Endothelial cell of umbilical vein (primary cell): ENCODE results near the gene COL18A1. TPM values are rescaled to one million over a fixed set of nuclear protein-coding genes. Genes with fewer than 3 reads are reported as not detected.

Experiments
- BruUV-seq: library from RNA; stranded (reverse); fragments of 400-500 nt; replicated peaks from 2 replicates; lab custom pipeline; 2021; lab: Mats Ljungman, UMichigan
- CTCF ChIA-PET: fragments of 300-600, 350-600 bp; sonication (Branson Sonifier 250); formaldehyde crosslinking; loops from one replicate; lab custom pipeline; 2021; ENCODE audit warnings: antibody characterized with exemption, inconsistent platforms; lab: Charles Lee
- POLR2A ChIA-PET: fragments of 300-600, 350-600 bp; sonication (Branson Sonifier 250); formaldehyde crosslinking; loops from one replicate; lab custom pipeline; 2021; ENCODE audit warnings: antibody characterized with exemption, inconsistent platforms; lab: Charles Lee
- DNase-seq: peaks from one replicate; pipeline ENCODE4 v3.0.0-alpha.2; 2011; ENCODE audit warnings: low read depth, low spot score
- FAIRE-seq: peaks from 2 replicates; lab custom pipeline; 2011; peaks lifted over from hg19 to GRCh38; lab: Jason Lieb, UNC
- H2AFZ ChIP-seq: 2 replicates; pipeline ENCODE4 v1.6.0; 2012; ENCODE audit warnings: low read depth, low read length, control low read depth, inconsistent platforms
- H3K27ac ChIP-seq: 2 replicates; pipeline ENCODE4 v1.5.1; 2011; ENCODE audit warnings: low read depth, mild to moderate bottlenecking, control low read depth, low read length, moderate library complexity; ENCODE audit not compliant: insufficient read depth
- H3K27me3 ChIP-seq, 2 experiments: 2 replicates each; pipeline versions ENCODE4 v1.6.0 to v1.6.1; 2011; ENCODE audit warnings: low read length in 2 of 2, mixed read lengths in 1 of 2; ENCODE audit not compliant: control insufficient read depth in 2 of 2, insufficient read depth in 2 of 2
- H3K36me3 ChIP-seq, 2 experiments: 2 replicates in 1 of 2; 3 replicates in 1 of 2; pipeline ENCODE4 v1.5.1; 2011; ENCODE audit warnings: low read length in 2 of 2, mild to moderate bottlenecking in 1 of 2, moderate library complexity in 1 of 2; ENCODE audit not compliant: control insufficient read depth in 2 of 2, insufficient read depth in 2 of 2; ENCODE audit errors: extremely low read depth in 1 of 2
- H3K4me1 ChIP-seq: 3 replicates; pipeline ENCODE4 v1.5.1; 2011; ENCODE audit warnings: mild to moderate bottlenecking, low read length; ENCODE audit not compliant: control insufficient read depth, insufficient read depth; ENCODE audit errors: extremely low read depth
- H3K4me2 ChIP-seq: 2 replicates; pipeline ENCODE4 v1.6.1; 2011; ENCODE audit warnings: low read length, control low read depth, mixed read lengths; ENCODE audit not compliant: insufficient read depth
- H3K4me3 ChIP-seq, 3 experiments: fragments of 200-600 bp in 1 of 3; sonication (generic), shearing (Covaris generic) in 1 of 3; replicated peaks in 1 of 3; 2 replicates each; pipeline ENCODE4 v1.5.1; 2011 to 2016; ENCODE audit warnings: control low read depth in 3 of 3, low read length in 3 of 3, mild to moderate bottlenecking in 2 of 3, inconsistent platforms in 1 of 3, low read depth in 1 of 3, moderate library complexity in 1 of 3; ENCODE audit not compliant: insufficient read depth in 1 of 3
- H3K79me2 ChIP-seq: 2 replicates; pipeline ENCODE4 v1.6.0; 2012; ENCODE audit warnings: low read length, inconsistent platforms; ENCODE audit not compliant: control insufficient read depth, insufficient read depth
- H3K9ac ChIP-seq: replicated peaks from 2 replicates; pipeline ENCODE3; 2011; ENCODE audit warnings: low read length, control low read depth; ENCODE audit not compliant: insufficient read depth; ENCODE audit errors: extremely low read depth
- H3K9me1 ChIP-seq: replicated peaks from 3 replicates; pipeline ENCODE4 v1.6.0; 2011; ENCODE audit warnings: mild to moderate bottlenecking, low read length; ENCODE audit not compliant: control insufficient read depth, insufficient read depth; ENCODE audit errors: extremely low read depth
- H3K9me3 ChIP-seq: replicated peaks from 2 replicates; pipeline ENCODE4 v1.5.1; 2012; ENCODE audit warnings: low read length, inconsistent platforms; ENCODE audit not compliant: control insufficient read depth, insufficient read depth
- H4K20me1 ChIP-seq: replicated peaks from 2 replicates; pipeline ENCODE3; 2011; ENCODE audit warnings: mild to moderate bottlenecking, low read length; ENCODE audit not compliant: control insufficient read depth, insufficient read depth; ENCODE audit errors: extremely low read depth
- EZH2 ChIP-seq: IDR thresholded peaks from 2 replicates; pipeline ENCODE4 v1.6.1; 2012; ENCODE audit warnings: borderline replicate concordance, low read depth, mild to moderate bottlenecking, moderate library complexity, low read length, inconsistent platforms; ENCODE audit not compliant: severe bottlenecking
- FOS ChIP-seq: IDR thresholded peaks from 2 replicates; pipeline ENCODE4 v1.6.1; 2011; ENCODE audit warnings: mild to moderate bottlenecking, low read length, moderate library complexity, borderline replicate concordance; ENCODE audit not compliant: insufficient read depth
- GATA2 ChIP-seq: IDR thresholded peaks from 2 replicates; pipeline ENCODE4 v1.7.0; 2011; ENCODE audit warnings: low read depth, mild to moderate bottlenecking, moderate library complexity, mixed read lengths, low read length; ENCODE audit not compliant: insufficient read length, insufficient read depth
- JUN ChIP-seq: IDR thresholded peaks from 2 replicates; pipeline ENCODE4 v1.6.1; 2011; ENCODE audit warnings: borderline replicate concordance, low read depth; ENCODE audit not compliant: insufficient read length, insufficient read depth
- MYC ChIP-seq: IDR thresholded peaks from one replicate; pipeline ENCODE4 v1.6.1; 2011; ENCODE audit warnings: mild to moderate bottlenecking, low read depth, low read length
- POLR2A ChIP-seq: IDR thresholded peaks from 2 replicates; pipeline ENCODE4 v1.6.1; 2012; ENCODE audit warnings: low read depth, mild to moderate bottlenecking, control low read depth, low read length
- POLR2AphosphoS5 ChIP-seq: IDR thresholded peaks from 2 replicates; pipeline ENCODE4 v1.6.1; 2012; ENCODE audit warnings: low read depth, mild to moderate bottlenecking, control low read depth, low read length, moderate library complexity; ENCODE audit not compliant: insufficient read depth
- dilution Hi-C: fragments of 300-500 bp; cut with MboI; formaldehyde crosslinking; loops from one replicate; pipeline ENCODE4 v1.15.0; 2019; ENCODE audit warnings: low sequenced_read_pairs; ENCODE audit not compliant: extremely low pct_ligation_motif_present
- intact Hi-C: fragments of 100-400 bp; cut with micrococcal nuclease; formaldehyde crosslinking; loops from one replicate; pipeline ENCODE4 v1.10.0; 2022
- polyA plus RNA-seq, 4 experiments: library from polyadenylated mRNA; depleted of rRNA in 3 of 4; stranded (reverse) in 3 of 4; unstranded in 1 of 4; fragments of >200 nt; gene quantifications; 2 replicates each; pipeline versions ENCODE4 v1.2.1 to v1.2.3, GENCODE V29; 2011 to 2012; ENCODE audit warnings: missing spikeins in 1 of 4
- total RNA-seq: library from RNA; stranded (reverse); gene quantifications from 2 replicates; pipeline ENCODE4 v1.2.3, GENCODE V29; 2021
- TF ChIP-seq, protein P1 (sequence below), 2 donors: IDR thresholded peaks; 1 replicate in 1 of 2; 2 replicates in 1 of 2; pipeline ENCODE4 v1.5.1; 2011; ENCODE audit warnings: low read length in 2 of 2, mild to moderate bottlenecking in 2 of 2, moderate library complexity in 2 of 2, control low read depth in 1 of 2, inconsistent platforms in 1 of 2, low read depth in 1 of 2; ENCODE audit not compliant: insufficient read depth in 1 of 2; ENCODE audit errors: extremely low read depth in 1 of 2
- TF ChIP-seq, protein P2 (sequence below): IDR thresholded peaks from 2 replicates; pipeline ENCODE4 v1.6.1; 2011; ENCODE audit not compliant: insufficient read depth, insufficient read length

Gene COL18A1
- total and polyA plus RNA-seq, 2 donors (not counting 3 experiments of a cell fraction or from before 2014, with no cell fraction given): 198 to 252 TPM

DNA sequence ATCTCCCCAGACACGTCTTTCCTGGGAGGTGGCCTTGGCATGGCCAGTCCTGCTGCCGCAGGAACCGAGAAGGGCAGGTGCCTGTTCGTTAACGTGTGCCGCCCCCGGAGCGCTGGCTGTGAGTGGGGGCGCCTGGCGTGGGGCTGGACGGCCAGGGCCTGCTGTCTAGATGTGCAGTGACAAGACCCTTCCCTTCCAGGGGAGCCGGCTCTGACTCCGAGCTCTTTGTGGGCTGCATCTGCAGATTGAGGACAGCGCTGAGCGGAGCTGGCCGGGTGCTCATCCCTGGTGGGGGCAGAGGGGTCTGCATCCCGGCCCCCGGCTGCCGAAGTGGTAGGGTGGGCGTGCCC, 13.0 kb downstream of the COL18A1 start:
- Histone ChIP-seq H3K4me3 (no peak overlapping the region), H2AFZ (no peak overlapping the region), H3K27ac (no peak overlapping the region), H3K79me2 (peaks cover 91% of the 10 kb centered on the region), H3K4me2 (no peak overlapping the region), H4K20me1 (peaks cover 3% of the 10 kb centered on the region), H3K9ac (no peak overlapping the region), H3K4me1 (peaks cover 1% of the 10 kb centered on the region), H3K9me1 (no peaks in the 10 kb centered on the region), H3K9me3 (no peaks in the 10 kb centered on the region), H3K36me3 (peaks cover 0 to 10% of the 10 kb centered on the region in 2 experiments), H3K27me3 (no peaks in the 10 kb centered on the region)
- no TSS peak for BruUV-seq
- POLR2A ChIA-PET: no interaction called here
- intact Hi-C loops: no loop called here
- TF ChIP-seq POLR2AphosphoS5 (no peak), JUN (no peak), POLR2A (no peak), EZH2 (no peak), FOS (no peak), GATA2 (no peak), MYC (no peak)
- TF ChIP-seq, protein P1, sequence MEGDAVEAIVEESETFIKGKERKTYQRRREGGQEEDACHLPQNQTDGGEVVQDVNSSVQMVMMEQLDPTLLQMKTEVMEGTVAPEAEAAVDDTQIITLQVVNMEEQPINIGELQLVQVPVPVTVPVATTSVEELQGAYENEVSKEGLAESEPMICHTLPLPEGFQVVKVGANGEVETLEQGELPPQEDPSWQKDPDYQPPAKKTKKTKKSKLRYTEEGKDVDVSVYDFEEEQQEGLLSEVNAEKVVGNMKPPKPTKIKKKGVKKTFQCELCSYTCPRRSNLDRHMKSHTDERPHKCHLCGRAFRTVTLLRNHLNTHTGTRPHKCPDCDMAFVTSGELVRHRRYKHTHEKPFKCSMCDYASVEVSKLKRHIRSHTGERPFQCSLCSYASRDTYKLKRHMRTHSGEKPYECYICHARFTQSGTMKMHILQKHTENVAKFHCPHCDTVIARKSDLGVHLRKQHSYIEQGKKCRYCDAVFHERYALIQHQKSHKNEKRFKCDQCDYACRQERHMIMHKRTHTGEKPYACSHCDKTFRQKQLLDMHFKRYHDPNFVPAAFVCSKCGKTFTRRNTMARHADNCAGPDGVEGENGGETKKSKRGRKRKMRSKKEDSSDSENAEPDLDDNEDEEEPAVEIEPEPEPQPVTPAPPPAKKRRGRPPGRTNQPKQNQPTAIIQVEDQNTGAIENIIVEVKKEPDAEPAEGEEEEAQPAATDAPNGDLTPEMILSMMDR (IDR thresholded peaks at IDR 0.05; ENCODE audit: extremely low read depth in 1 of 2, insufficient read depth in 1 of 2, low read depth in 1 of 2, low read length in 2 of 2): no peak
- TF ChIP-seq, protein P2, sequence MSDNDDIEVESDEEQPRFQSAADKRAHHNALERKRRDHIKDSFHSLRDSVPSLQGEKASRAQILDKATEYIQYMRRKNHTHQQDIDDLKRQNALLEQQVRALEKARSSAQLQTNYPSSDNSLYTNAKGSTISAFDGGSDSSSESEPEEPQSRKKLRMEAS: no peak
- CTCF ChIA-PET: no interaction called here
- no peak for FAIRE-seq
- no peak for DNase-seq
- dilution Hi-C loops: no loop called here
